GM21576 (cell line): ENCODE measurements around the gene ASPN.
A peak's percentile ranks its signal among the peaks of the same experiment; 100 is the strongest.
"Not testable (repeated sequence)": the region's sequence is repeated elsewhere in the genome, so short reads cannot be mapped to it uniquely, and the experiment has no call there.

Source experiments
- ATAC-seq: cut with Tn5 transposase; IDR thresholded peaks from one replicate; pipeline ENCODE4 v1.9.1; 2021; ENCODE audit warnings: mild to moderate bottlenecking, moderate library complexity; ENCODE audit not compliant: unreplicated experiment

ASPN gene

GRCh38 chr9:92422611-92423338, 59.5 kb downstream of the ASPN start:
- no peak for ATAC-seq

DNA sequence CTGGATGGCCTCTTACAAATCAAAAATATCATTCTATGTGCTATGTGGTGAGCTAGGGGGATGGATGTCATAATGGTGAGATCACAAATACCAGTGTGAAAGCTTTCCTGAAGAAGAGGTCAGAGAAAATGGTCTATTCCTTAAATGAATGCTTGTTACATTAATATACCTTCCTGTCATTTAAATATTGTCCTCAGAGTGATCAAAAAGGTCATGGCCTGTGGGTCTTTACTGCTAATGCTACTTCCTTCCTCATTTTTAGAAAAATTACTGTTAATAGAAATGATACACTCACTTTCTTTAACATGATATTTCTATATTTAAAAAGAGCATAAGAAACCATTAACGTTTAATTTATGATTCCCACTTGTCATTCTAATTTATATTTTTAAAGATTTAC, 67.7 kb downstream of the ASPN start:
- no peak for ATAC-seq

GRCh38 chr9:92411157-92411556, 71.1 kb downstream of the ASPN start:
- ATAC-seq: not testable (repeated sequence)

DNA sequence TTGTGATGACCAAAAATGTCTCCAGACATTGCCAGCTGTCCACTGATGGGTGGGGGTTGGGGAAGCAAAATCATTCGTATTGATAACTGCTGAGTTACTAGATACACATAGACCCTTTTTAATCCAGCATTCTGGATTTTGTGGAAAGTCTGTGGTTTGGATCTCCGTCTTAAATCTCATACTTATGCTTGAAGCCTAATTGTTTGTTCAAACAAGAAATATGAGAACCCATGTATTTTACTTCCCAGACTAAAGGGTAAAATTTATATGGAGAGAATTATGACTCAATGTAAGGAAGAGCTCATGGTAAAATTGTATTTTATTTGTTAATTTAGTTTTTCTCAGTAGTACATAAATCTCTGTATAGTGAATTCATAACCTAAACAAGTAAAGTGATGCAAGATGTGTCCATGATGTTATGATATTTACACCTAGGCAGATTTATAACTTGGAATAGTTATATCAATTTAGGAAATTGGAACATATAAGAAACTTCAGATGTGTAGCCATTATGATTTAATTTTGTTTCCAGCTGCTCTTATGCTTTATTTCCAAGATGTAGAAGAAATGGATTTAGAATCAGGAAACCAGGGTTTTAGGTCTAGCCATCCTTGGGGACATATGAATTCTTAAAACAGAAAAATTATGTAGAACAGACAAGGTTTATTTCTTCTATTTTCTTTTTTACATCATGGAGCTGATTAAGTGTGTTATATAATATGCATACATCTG, 73.4 kb downstream of the ASPN start:
- no peak for ATAC-seq

DNA sequence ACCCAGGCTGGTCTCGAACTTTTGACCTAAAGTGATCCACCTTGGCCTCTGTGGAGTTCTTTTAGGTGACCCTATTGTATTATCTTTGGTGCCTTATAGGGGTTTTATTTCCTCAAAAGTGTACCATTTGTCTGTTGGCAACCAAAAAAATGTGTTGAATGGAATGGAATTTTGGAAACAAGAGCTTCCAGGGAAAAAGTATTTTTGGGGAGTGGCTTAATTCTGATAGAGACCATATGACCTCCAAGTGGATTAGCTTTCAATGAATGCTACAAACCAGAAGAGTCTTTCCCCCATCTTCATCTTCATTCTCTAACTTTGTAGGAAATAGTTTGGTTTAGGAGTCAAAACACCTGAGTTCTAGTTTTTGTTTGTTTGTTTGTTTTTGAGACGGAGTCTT, 74.5 kb downstream of the ASPN start:
- ATAC-seq: no peak

GRCh38 chr9:92406477-92406876, 75.8 kb downstream of the ASPN start:
- ATAC-seq: peak; percentile 79
